IPS-18a (cell line): ENCODE results near the gene MYO18A.

Experiments used
- H3K27ac ChIP-seq: one replicate; pipeline ENCODE4 v1.5.1; 2013; ENCODE audit warnings: low read length
- H3K27me3 ChIP-seq: one replicate; pipeline ENCODE4 v1.6.1; 2013; ENCODE audit warnings: mild to moderate bottlenecking, low read length; ENCODE audit not compliant: control insufficient read depth, insufficient read depth
- H3K36me3 ChIP-seq: one replicate; pipeline ENCODE4 v1.6.1; 2013; ENCODE audit warnings: low read depth, low read length; ENCODE audit not compliant: control insufficient read depth
- H3K4me1 ChIP-seq: one replicate; pipeline ENCODE4 v1.6.1; 2013; ENCODE audit warnings: low read depth, low read length; ENCODE audit not compliant: control insufficient read depth
- H3K4me3 ChIP-seq: one replicate; pipeline ENCODE4 v1.5.1; 2013; ENCODE audit warnings: low read length
- H3K9ac ChIP-seq: one replicate; pipeline ENCODE4 v1.6.1; 2013; ENCODE audit warnings: mild to moderate bottlenecking, low read length, moderate library complexity
- H3K9me3 ChIP-seq: one replicate; pipeline ENCODE4 v1.6.1; 2013; ENCODE audit warnings: low read depth, low read length; ENCODE audit not compliant: control insufficient read depth

Gene MYO18A

GRCh38 chr17:29038085-29038795 lies 142.0 kb downstream of the MYO18A start:
- H3K4me1 ChIP-seq = peaks cover 54% of the 10 kb centered on the region
- H3K27me3 ChIP-seq = no peaks in the 10 kb centered on the region

GRCh38 chr17:29037739-29038084 lies 142.5 kb downstream of the MYO18A start:
- peaks cover 14% of the 10 kb centered on the region for H3K9me3 ChIP-seq
- no peaks in the 10 kb centered on the region for H3K36me3 ChIP-seq
- H3K27ac ChIP-seq = peak overlapping the region; percentile 69
- peak overlapping the region; percentile 47 for H3K9ac ChIP-seq
- peak overlapping the region; percentile 18 for H3K4me3 ChIP-seq
- peaks cover 54% of the 10 kb centered on the region for H3K4me1 ChIP-seq
- H3K27me3 ChIP-seq = no peaks in the 10 kb centered on the region

More at GRCh38 chr17:29038085-29038795, 142.0 kb downstream of the MYO18A start:
- Histone ChIP-seq H3K9ac (peak overlapping the region; percentile 47), H3K9me3 (peaks cover 14% of the 10 kb centered on the region), H3K27ac (peak overlapping the region; percentile 69), H3K36me3 (no peaks in the 10 kb centered on the region), H3K4me3 (peak overlapping the region; percentile 18)

- H3K9me3 ChIP-seq = peaks cover 14% of the 10 kb centered on the region
- no peaks in the 10 kb centered on the region for H3K27me3 ChIP-seq
- H3K4me3 ChIP-seq = no peak overlapping the region
- H3K4me1 ChIP-seq = peaks cover 56% of the 10 kb centered on the region
- H3K27ac ChIP-seq = no peak overlapping the region
- no peak overlapping the region for H3K9ac ChIP-seq
- no peaks in the 10 kb centered on the region for H3K36me3 ChIP-seq
Measured at GRCh38 chr17:29036584-29036983, 143.6 kb downstream of the MYO18A start.

DNA sequence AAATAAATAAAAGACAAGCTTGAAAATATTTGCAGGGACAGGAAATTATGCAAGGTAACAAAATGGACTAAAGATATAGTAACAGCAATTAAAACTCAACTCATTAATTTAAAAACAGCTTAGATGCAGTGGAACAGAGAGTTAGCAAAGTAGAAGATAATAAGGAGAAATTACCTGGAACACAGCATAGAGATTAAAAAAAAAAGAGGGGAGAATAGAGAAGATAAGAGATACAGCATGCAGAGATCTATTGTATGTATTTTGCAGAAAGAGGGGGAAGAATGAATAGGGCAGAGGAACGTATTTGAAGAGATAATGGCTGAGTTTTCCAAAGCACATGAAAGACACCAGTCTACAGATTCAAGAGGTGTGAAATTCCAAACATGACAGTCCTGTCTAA lies 145.7 kb downstream of the MYO18A start:
- H3K36me3 ChIP-seq = no peaks in the 10 kb centered on the region
- no peak overlapping the region for H3K9ac ChIP-seq
- no peak overlapping the region for H3K4me3 ChIP-seq
- no peaks in the 10 kb centered on the region for H3K27me3 ChIP-seq
- H3K9me3 ChIP-seq = peaks cover 14% of the 10 kb centered on the region
- peaks cover 58% of the 10 kb centered on the region for H3K4me1 ChIP-seq
- H3K27ac ChIP-seq = no peak overlapping the region

DNA sequence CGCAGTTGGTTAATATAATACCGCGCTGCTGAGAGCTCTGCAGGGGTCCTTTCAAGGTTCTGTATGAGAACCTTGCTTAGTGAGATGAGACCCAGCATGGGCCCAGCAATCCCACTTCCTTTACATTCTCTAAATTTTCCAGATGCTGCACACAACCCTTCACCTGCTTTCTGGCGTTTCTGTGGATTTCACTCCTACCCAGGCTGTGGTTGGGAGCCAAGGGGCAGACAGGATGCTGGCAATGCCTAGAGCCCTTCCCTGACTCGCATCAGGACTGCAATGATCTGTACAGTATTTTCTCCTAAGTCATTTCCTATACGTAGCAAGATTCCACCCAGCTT lies 147.4 kb downstream of the MYO18A start:
- peaks cover 48% of the 10 kb centered on the region for H3K4me1 ChIP-seq
- H3K27ac ChIP-seq = peak overlapping the region; percentile 33
- H3K36me3 ChIP-seq = no peaks in the 10 kb centered on the region
- H3K4me3 ChIP-seq = peak overlapping the region; percentile 43
- H3K27me3 ChIP-seq = no peaks in the 10 kb centered on the region
- no peak overlapping the region for H3K9ac ChIP-seq
- H3K9me3 ChIP-seq = peaks cover 14% of the 10 kb centered on the region

DNA sequence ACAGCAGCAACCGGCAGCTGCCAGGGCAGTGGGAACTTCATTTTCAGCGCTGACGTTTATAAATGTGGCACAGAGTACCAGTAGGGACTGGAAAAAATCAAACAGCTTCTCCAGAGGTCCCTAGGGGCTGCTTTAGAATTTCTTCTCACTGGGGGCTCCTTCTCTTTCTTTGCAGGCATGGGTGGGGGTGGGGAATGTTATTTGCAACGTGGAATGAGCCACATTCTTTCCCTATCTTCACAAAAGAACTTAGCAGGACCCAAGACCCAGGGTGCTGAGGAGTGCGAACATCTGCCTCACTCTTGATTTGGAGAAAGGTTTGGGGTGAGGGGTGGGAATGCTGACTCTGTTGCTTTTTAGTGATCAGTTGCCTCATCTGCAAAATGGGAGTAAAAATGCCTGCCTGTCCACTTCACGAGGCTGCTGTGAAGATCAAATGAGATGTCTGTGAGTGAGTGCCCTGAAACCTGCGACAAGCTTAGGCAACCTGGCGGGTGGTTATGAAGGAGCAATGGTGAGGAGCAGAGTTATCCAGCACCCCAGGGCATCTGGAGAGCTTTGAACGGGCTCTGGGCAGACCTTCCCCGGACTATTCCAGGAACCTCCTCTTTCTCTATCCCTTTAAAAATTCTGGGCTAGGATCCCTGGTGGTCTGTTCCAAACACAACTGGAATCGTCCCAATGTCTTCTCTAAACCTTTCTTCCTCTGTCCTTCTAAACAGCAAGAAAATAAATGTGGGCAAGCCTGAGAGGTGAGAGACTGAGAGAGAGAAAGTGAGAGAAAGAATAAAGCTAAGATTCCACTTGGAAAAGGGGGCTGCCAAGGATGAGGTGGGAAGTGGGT lies 148.0 kb downstream of the MYO18A start:
- H3K4me1 ChIP-seq = peaks cover 49% of the 10 kb centered on the region
- H3K36me3 ChIP-seq = no peaks in the 10 kb centered on the region
- peak overlapping the region; percentile 33 for H3K27ac ChIP-seq
- no peaks in the 10 kb centered on the region for H3K27me3 ChIP-seq
- peaks cover 14% of the 10 kb centered on the region for H3K9me3 ChIP-seq
- H3K4me3 ChIP-seq = peak overlapping the region; percentile 43
- H3K9ac ChIP-seq = peak overlapping the region; percentile 34

GRCh38 chr17:29031488-29031887 lies 148.7 kb downstream of the MYO18A start:
- H3K27me3 ChIP-seq = no peaks in the 10 kb centered on the region

GRCh38 chr17:29024316-29024952 lies 155.8 kb downstream of the MYO18A start:
- H3K36me3 ChIP-seq = no peaks in the 10 kb centered on the region
- no peak overlapping the region for H3K4me3 ChIP-seq
- peaks cover 31% of the 10 kb centered on the region for H3K4me1 ChIP-seq
- no peak overlapping the region for H3K27ac ChIP-seq
- H3K27me3 ChIP-seq = peaks cover 15% of the 10 kb centered on the region
- no peak overlapping the region for H3K9ac ChIP-seq
- H3K9me3 ChIP-seq = no peaks in the 10 kb centered on the region

More at GRCh38 chr17:29031488-29031887, 148.7 kb downstream of the MYO18A start:
- H3K9ac ChIP-seq = peak overlapping the region; percentile 24
- peak overlapping the region; percentile 43 for H3K4me3 ChIP-seq
- H3K4me1 ChIP-seq = peaks cover 46% of the 10 kb centered on the region
- H3K27ac ChIP-seq = peak overlapping the region; percentile 33
- no peaks in the 10 kb centered on the region for H3K36me3 ChIP-seq
- H3K9me3 ChIP-seq = peaks cover 14% of the 10 kb centered on the region

- H3K27ac ChIP-seq = no peak overlapping the region
- no peaks in the 10 kb centered on the region for H3K36me3 ChIP-seq
- H3K27me3 ChIP-seq = peaks cover 15% of the 10 kb centered on the region
Measured at GRCh38 chr17:29022074-29022473, 158.1 kb downstream of the MYO18A start.

DNA sequence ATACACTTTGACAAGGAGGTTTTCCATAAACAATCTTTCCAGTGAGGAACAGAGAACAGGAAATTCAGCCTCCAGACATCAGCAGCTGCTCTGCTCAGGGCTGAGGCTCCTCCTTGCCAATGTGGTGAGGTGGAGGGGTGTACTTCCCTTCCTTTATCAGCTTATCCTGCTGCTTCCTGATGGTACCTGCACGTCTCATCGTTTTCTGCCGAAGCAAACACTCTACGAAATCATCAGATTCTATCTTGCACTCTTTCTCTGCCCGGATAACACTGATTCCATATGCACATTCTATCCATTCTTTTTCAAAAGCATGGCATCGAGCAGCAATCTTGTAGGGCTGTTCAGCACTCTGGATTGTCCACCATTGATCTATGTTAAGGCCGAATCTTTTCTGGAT lies 159.0 kb downstream of the MYO18A start:
- H3K9me3 ChIP-seq = no peaks in the 10 kb centered on the region
- H3K27ac ChIP-seq = no peak overlapping the region
- H3K4me1 ChIP-seq = peaks cover 42% of the 10 kb centered on the region
- H3K4me3 ChIP-seq = no peak overlapping the region
- H3K27me3 ChIP-seq = peaks cover 15% of the 10 kb centered on the region
- no peaks in the 10 kb centered on the region for H3K36me3 ChIP-seq
- no peak overlapping the region for H3K9ac ChIP-seq

More at GRCh38 chr17:29022074-29022473, 158.1 kb downstream of the MYO18A start:
- Histone ChIP-seq H3K4me3 (no peak overlapping the region), H3K4me1 (peaks cover 37% of the 10 kb centered on the region), H3K9ac (no peak overlapping the region), H3K9me3 (no peaks in the 10 kb centered on the region)
